SK-N-SH treated with all-trans-retinoic acid at 6 μM for 48 hours (cell line): ENCODE results near the gene MYCN.

Source experiments
- ATAC-seq: fragments of 200-7000 bp; cut with Tn5 transposase; 3 replicates; pipeline ENCODE4 v1.9.1; 2020; ENCODE audit warnings: mild to moderate bottlenecking, moderate library complexity
- ARNTL ChIP-seq: fragments of 450-650 bp; formaldehyde crosslinking; IDR thresholded peaks from 2 replicates; pipeline ENCODE4 v1.5.0; 2020; ENCODE audit warnings: low read depth, mild to moderate bottlenecking, moderate library complexity, borderline replicate concordance
- CSDC2 ChIP-seq: fragments of 250-450 bp; sonication (Bioruptor Pico); IDR thresholded peaks from 2 replicates; pipeline ENCODE4 v1.5.0; 2020; ENCODE audit warnings: mild to moderate bottlenecking, moderate library complexity
- CSRNP3 ChIP-seq: fragments of 250-450 bp; sonication (Bioruptor Pico); IDR thresholded peaks from 2 replicates; pipeline ENCODE4 v1.5.1; 2021; ENCODE audit warnings: mild to moderate bottlenecking, moderate library complexity
- GLIS3 ChIP-seq: fragments of 250-450 bp; sonication (Bioruptor Pico); IDR thresholded peaks from 2 replicates; pipeline ENCODE4 v1.5.0; 2020; ENCODE audit warnings: mild to moderate bottlenecking, moderate library complexity
- ISL1 ChIP-seq: fragments of 250-450 bp; sonication (Bioruptor Pico); IDR thresholded peaks from 2 replicates; pipeline ENCODE4 v2.1.2; 2022; ENCODE audit warnings: mild to moderate bottlenecking, moderate library complexity
- POU6F1 ChIP-seq: fragments of 250-450 bp; sonication (Bioruptor Pico); IDR thresholded peaks from 2 replicates; pipeline ENCODE4 v1.8.0; 2021; ENCODE audit warnings: low read depth, mild to moderate bottlenecking, moderate library complexity, borderline replicate concordance
- PPARA ChIP-seq: fragments of 250-450 bp; sonication (Bioruptor Pico); IDR thresholded peaks from 2 replicates; pipeline ENCODE4 v1.5.0; 2020; ENCODE audit warnings: mild to moderate bottlenecking, borderline replicate concordance
- RARB ChIP-seq: fragments of 250-450 bp; sonication (Bioruptor Pico); IDR thresholded peaks from 2 replicates; pipeline ENCODE4 v1.8.0; 2021; ENCODE audit warnings: mild to moderate bottlenecking, moderate library complexity
- SNAI2 ChIP-seq: fragments of 250-450 bp; sonication (Bioruptor Pico); IDR thresholded peaks from 2 replicates; pipeline ENCODE4 v1.5.0; 2020; ENCODE audit warnings: mild to moderate bottlenecking, moderate library complexity
- TCF4 ChIP-seq: fragments of 250-450 bp; sonication (Bioruptor Pico); IDR thresholded peaks from 2 replicates; pipeline ENCODE4 v1.8.0; 2021; ENCODE audit warnings: mild to moderate bottlenecking, moderate library complexity, borderline replicate concordance
- TOX ChIP-seq: fragments of 250-450 bp; sonication (Bioruptor Pico); IDR thresholded peaks from 2 replicates; pipeline ENCODE4 v1.8.0; 2021; ENCODE audit warnings: mild to moderate bottlenecking, moderate library complexity, borderline replicate concordance
- TSHZ2 ChIP-seq: fragments of 250-450 bp; sonication (Bioruptor Pico); IDR thresholded peaks from 2 replicates; pipeline ENCODE4 v1.5.0; 2020; ENCODE audit warnings: mild to moderate bottlenecking, moderate library complexity
- ZFP3 ChIP-seq: fragments of 250-450 bp; sonication (Bioruptor Pico); IDR thresholded peaks from 2 replicates; pipeline ENCODE4 v1.5.0; 2020; ENCODE audit warnings: mild to moderate bottlenecking, moderate library complexity
- ZFP30 ChIP-seq: fragments of 450-650 bp; formaldehyde crosslinking; IDR thresholded peaks from 2 replicates; pipeline ENCODE4 v1.5.0; 2022; ENCODE audit warnings: mild to moderate bottlenecking, moderate library complexity
- ZNF565 ChIP-seq: fragments of 450-650 bp; formaldehyde crosslinking; conservative IDR thresholded peaks from 2 replicates; pipeline ENCODE4 v1.5.0; 2020; ENCODE audit warnings: low read depth, mild to moderate bottlenecking, moderate library complexity
- ZNF70 ChIP-seq: fragments of 450-650 bp; formaldehyde crosslinking; IDR thresholded peaks from 2 replicates; pipeline ENCODE4 v1.5.0; 2020; ENCODE audit warnings: mild to moderate bottlenecking, moderate library complexity
- ZNF8 ChIP-seq: fragments of 450-650 bp; formaldehyde crosslinking; IDR thresholded peaks from 2 replicates; pipeline ENCODE4 v1.5.0; 2020; ENCODE audit warnings: mild to moderate bottlenecking, moderate library complexity

The MYCN gene

GRCh38 chr2:15985531-15985930 lies 45.2 kb downstream of the MYCN start:
- TF ChIP-seq ISL1 (no peak), ZNF565 (CRISPR knock-in tag) (no peak), TSHZ2 (CRISPR knock-in tag) (no peak), CSRNP3 (CRISPR knock-in tag) (no peak), ZNF8 (CRISPR knock-in tag) (no peak), SNAI2 (CRISPR knock-in tag) (no peak), ZFP30 (CRISPR knock-in tag) (no peak), ZNF70 (CRISPR knock-in tag) (no peak), ARNTL (CRISPR knock-in tag) (no peak), POU6F1 (CRISPR knock-in tag) (no peak), PPARA (CRISPR knock-in tag) (no peak), CSDC2 (CRISPR knock-in tag) (no peak), TCF4 (CRISPR knock-in tag) (no peak)
- no peak for ATAC-seq

GRCh38 chr2:15986068-15986560 lies 45.8 kb downstream of the MYCN start:
- no peak; the same call in 2 of the 3 replicates for ATAC-seq
- TF ChIP-seq GLIS3: no peak
- no peak for TF ChIP-seq ZFP3
- TF ChIP-seq ISL1: no peak
- TF ChIP-seq TOX (CRISPR knock-in tag): no peak
- no peak for TF ChIP-seq CSRNP3 (CRISPR knock-in tag)
- TF ChIP-seq RARB (CRISPR knock-in tag): no peak
- TF ChIP-seq SNAI2 (CRISPR knock-in tag): no peak
- no peak for TF ChIP-seq PPARA (CRISPR knock-in tag)

- no peak for TF ChIP-seq GLIS3
- TF ChIP-seq TSHZ2 (CRISPR knock-in tag): no peak
- TF ChIP-seq ZNF565 (CRISPR knock-in tag): no peak
- TF ChIP-seq CSDC2 (CRISPR knock-in tag): no peak
- no peak for TF ChIP-seq ISL1
- TF ChIP-seq ARNTL (CRISPR knock-in tag): no peak
- TF ChIP-seq SNAI2 (CRISPR knock-in tag): no peak
- no peak for TF ChIP-seq ZNF8 (CRISPR knock-in tag)
- no peak for ATAC-seq
These were observed 46.3 kb downstream of the MYCN start for GRCh38 chr2:15986644-15987043.
